AG04449 (cell line): ENCODE results near the gene NTN5.
"Not testable (repeated sequence)": the region's sequence is repeated elsewhere in the genome, so short reads cannot be mapped to it uniquely, and the experiment has no call there.

Experiments
- CTCF ChIA-PET: fragments of 350-600 bp; formaldehyde crosslinking; extraction: SDS; loops from one replicate; lab custom pipeline; 2021; ENCODE audit warnings: antibody characterized with exemption; lab: Yijun Ruan, JAX
- POLR2A ChIA-PET: fragments of 400-600, 350-600 bp; formaldehyde crosslinking; extraction: SDS; loops from one replicate; lab custom pipeline; 2020; ENCODE audit warnings: antibody characterized with exemption, inconsistent platforms; lab: Yijun Ruan, JAX
- DNase-seq: peaks from one replicate; pipeline ENCODE4 v3.0.0-alpha.2; 2010; ENCODE audit warnings: low read depth, low spot score
- H3K4me3 ChIP-seq: 2 replicates; pipeline ENCODE4 v1.5.1; 2011; ENCODE audit warnings: low read depth, mild to moderate bottlenecking, control low read depth, low read length
- TF ChIP-seq, protein P1 (sequence below): IDR thresholded peaks from one replicate; pipeline ENCODE4 v1.5.1; 2011; ENCODE audit warnings: mild to moderate bottlenecking, moderate library complexity, low read length, control low read depth, inconsistent platforms; ENCODE audit not compliant: insufficient read depth; ENCODE audit errors: missing control alignments

Gene NTN5

GRCh38 chr19:48703316-48703715, 30.5 kb upstream of the NTN5 start:
- CTCF ChIA-PET = interaction anchor here (6.3 kb wide), 1 partner anchor 27 kb away, joined by 55 read pairs; no protein-coding TSS in a partner anchor
- POLR2A ChIA-PET = no interaction called here
- TF ChIP-seq, protein P1, sequence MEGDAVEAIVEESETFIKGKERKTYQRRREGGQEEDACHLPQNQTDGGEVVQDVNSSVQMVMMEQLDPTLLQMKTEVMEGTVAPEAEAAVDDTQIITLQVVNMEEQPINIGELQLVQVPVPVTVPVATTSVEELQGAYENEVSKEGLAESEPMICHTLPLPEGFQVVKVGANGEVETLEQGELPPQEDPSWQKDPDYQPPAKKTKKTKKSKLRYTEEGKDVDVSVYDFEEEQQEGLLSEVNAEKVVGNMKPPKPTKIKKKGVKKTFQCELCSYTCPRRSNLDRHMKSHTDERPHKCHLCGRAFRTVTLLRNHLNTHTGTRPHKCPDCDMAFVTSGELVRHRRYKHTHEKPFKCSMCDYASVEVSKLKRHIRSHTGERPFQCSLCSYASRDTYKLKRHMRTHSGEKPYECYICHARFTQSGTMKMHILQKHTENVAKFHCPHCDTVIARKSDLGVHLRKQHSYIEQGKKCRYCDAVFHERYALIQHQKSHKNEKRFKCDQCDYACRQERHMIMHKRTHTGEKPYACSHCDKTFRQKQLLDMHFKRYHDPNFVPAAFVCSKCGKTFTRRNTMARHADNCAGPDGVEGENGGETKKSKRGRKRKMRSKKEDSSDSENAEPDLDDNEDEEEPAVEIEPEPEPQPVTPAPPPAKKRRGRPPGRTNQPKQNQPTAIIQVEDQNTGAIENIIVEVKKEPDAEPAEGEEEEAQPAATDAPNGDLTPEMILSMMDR = no peak
- no peak for DNase-seq
- H3K4me3 ChIP-seq = no peak overlapping the region

- TF ChIP-seq, protein P1 = no peak
- H3K4me3 ChIP-seq = no peak overlapping the region
- ChIA-PET POLR2A (no interaction called here), CTCF (interaction anchor here (1.6 to 6.3 kb wide), 2 partner anchors 10 to 27 kb away, joined by 5 to 55 read pairs; no protein-coding TSS in a partner anchor)
- DNase-seq = no peak
Observed at GRCh38 chr19:48702701-48703100, 29.9 kb upstream of the NTN5 start.

DNA sequence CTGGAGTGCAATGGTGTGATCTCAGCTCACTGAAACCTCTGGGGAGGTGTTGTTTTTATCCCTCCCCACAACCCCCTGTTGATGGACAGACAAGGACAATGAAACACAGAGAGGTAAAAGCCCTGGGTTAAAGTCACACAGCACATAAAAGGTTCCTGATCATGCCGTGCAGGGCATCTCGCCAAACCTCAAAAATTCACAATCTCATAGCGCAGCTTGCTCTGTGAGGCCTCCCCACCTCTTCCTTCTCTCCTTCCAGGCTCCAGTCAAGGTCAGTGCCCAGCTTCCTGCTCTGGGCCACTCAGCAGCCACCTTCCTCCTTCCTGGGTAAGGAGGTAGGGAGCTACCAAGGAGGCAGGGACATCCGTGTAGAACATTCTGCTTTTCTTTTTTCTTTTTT, 25.2 kb upstream of the NTN5 start:
- DNase-seq = no peak
- ChIA-PET POLR2A (no interaction called here), CTCF (interaction anchor here (6.3 kb wide), 1 partner anchor 22 kb away, joined by 55 read pairs; no protein-coding TSS in a partner anchor)
- no peak overlapping the region for H3K4me3 ChIP-seq
- TF ChIP-seq, protein P1 = no peak

DNA sequence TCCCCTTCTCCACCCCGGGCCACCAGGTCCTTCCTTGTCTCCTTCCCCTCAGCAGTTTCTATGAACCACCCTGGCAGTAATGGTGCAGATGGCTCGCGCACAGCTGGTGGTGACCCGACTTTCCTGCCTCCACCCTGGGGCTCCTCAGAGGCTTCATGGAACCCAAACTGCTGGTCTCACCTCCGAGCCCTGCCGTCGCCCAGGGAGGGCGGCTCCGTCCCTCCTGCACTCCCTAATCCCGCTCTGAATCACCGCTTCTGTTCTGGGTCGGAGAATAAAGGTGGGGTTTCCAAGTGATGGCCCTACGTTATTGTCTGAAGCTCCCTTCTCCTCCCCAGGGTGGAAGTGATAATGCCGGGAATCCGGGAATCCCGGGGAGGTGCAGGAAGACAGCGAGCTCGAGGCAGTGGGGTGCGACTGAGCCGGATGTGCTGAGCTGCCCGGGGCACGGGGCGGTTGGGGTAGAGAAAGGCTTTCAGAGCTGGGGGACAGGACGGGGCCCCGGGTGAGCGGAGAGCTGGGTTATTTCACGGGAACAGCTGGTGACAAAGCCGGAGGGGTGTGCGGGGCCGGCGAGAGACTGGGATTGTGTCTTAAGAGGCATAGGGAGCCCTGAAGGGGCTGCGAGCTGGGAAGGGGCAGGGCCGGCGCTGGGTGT, 23.7 kb upstream of the NTN5 start:
- ChIA-PET POLR2A (no interaction called here), CTCF (interaction anchor here (1.2 to 1.9 kb wide), 3 partner anchors 16 to 21 kb away, joined by 3 to 15 read pairs (median 4); no protein-coding TSS in a partner anchor)
- no peak overlapping the region for H3K4me3 ChIP-seq
- no peak for DNase-seq
- TF ChIP-seq, protein P1 = no peak

DNA sequence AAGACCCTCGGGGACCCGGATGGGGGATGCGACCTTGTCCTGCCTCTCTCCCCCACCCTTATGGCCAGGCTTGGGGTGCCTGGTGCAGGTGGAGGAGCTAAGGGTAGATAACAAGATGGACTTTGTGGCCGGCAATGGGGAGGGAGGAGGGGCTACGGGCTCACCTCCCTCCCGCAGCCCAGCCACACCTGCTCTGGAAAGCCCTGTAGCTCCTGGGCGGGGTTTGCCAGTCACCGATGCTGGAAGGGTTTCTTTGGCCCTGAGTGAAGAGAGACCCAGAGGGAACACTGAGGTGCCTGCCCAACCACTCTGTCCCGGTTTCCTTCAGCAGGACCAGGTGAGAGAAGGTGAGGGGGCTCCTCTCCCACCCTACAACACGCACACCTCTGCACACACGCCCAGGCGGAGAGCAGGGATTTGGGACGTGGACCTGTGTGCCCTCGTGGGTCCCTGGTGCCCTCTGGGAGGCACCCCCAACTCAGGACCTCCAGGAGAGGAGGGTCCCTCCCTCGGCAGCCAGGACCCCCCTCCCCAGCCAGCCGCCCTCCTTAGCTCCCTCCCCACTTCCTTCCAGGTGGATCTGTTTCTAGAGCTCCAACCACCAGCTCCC, 23.0 kb upstream of the NTN5 start, which contains the start of gene FUT2:
Gene FUT2, plus strand, starts transcription at position 229 of the 610 bp plus-strand sequence. CDS start 6,986 bp downstream, outside the sequence.
- TF ChIP-seq, protein P1 = no peak
- CTCF ChIA-PET = interaction anchor here (1.2 to 1.9 kb wide), 4 partner anchors 17 to 21 kb away, joined by 3 to 15 read pairs (median 4); no protein-coding TSS in a partner anchor
- no peak within 1 kb of the TSS for H3K4me3 ChIP-seq
- POLR2A ChIA-PET = no interaction called here
- no peak for DNase-seq

- CTCF ChIA-PET = interaction anchor here (3.5 kb wide), 1 partner anchor 19 kb away, joined by 21 read pairs; no protein-coding TSS in a partner anchor
- DNase-seq, H3K4me3 ChIP-seq, POLR2A ChIA-PET: not testable (repeated sequence)
Observed at GRCh38 chr19:48693629-48694028, 20.8 kb upstream of the NTN5 start.
